NCI-H2196 treated with DMSO at 0.1 percent for 48 hours (cell line): ENCODE results near the gene AGAP3.

Experiments
- DNase-seq: peaks from one replicate; lab custom pipeline; 2025; ENCODE audit not compliant: unreplicated experiment; lab: John Stamatoyannopoulos, UW

Gene AGAP3

DNA sequence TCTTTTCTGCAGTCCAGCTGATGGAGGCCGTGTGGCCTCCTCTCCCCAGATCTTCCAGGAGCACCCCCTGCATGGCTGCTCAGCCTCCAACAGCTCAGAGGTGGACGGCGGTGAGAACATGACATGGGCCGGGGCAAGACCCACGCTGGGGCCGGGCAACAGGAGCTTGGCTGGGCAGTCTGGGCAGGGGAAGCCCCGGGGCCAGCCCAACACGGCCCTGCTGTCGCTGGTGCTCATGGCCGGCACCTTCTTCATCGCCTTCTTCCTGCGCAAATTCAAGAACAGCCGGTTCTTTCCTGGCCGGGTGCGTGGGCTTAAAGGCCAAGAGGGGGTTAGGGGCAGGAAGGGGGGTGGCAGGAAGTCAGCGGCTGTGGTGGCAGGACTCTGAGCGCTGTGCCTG lies 12.3 kb upstream of the AGAP3 start:
- no peak for DNase-seq

DNA sequence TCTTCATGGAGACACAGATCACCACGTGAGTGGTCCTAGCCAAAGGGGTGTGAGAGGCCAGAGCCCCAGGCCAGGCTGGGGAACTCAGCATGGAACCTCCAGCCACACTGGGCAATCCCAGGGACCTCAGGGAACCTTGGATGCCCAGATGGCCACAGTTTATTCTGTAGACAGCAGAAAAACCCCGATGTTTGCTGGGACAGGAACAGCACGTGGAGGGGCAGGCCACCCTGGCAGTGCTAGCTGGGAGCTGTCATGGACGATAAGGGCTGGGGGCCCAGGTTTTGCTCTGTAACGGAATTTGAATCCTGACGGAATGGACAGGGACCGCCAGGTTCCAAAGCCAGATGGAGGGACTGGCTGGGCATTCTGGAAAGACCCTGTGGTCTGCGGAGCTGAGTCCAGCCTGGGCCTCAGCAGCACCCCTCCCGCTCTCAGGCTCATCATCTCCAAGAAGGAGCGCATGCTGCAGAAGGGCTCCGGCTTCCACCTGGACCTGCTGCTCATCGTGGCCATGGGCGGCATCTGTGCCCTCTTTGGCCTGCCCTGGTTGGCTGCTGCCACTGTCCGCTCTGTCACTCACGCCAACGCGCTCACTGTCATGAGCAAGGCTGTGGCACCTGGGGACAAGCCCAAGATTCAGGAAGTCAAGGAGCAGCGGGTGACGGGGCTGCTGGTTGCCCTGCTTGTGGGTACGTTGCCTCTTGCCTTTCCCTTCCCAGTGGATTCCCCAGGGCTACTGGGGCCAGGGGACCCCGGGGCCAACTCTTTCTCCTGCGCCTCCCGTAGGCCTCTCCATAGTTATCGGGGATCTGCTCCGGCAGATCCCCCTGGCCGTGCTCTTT lies 11.2 kb upstream of the AGAP3 start:
- no peak for DNase-seq

DNA sequence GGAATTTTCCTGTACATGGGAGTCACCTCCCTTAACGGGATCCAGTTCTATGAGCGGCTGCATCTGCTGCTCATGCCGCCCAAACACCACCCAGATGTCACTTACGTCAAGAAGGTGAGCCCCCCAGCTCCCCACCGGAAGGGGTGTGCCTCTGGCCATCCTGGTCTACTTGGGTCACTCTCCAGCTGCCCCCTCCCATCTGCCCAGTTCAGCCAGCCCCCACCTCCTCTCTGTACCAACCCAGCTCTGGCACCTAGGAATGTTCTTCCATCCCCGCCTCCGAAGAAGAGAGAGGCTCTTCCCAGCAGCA lies 10.7 kb upstream of the AGAP3 start:
- no peak for DNase-seq

DNA sequence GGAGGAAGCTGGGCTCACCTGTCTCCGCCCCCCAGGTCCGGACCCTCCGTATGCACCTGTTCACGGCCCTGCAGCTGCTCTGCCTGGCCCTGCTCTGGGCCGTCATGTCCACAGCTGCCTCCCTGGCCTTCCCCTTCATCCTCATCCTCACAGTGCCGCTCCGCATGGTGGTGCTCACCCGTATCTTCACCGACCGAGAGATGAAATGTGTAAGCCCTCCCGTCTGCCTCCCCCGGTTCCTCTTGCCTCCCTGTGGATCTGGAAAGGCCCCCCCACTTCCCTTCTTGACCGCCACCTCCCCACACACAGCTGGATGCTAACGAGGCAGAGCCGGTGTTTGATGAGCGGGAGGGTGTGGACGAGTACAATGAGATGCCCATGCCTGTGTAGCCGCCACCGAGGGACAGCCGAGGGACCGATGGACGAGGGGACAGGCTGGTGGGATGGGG lies 10.3 kb upstream of the AGAP3 start:
- no peak for DNase-seq

DNA sequence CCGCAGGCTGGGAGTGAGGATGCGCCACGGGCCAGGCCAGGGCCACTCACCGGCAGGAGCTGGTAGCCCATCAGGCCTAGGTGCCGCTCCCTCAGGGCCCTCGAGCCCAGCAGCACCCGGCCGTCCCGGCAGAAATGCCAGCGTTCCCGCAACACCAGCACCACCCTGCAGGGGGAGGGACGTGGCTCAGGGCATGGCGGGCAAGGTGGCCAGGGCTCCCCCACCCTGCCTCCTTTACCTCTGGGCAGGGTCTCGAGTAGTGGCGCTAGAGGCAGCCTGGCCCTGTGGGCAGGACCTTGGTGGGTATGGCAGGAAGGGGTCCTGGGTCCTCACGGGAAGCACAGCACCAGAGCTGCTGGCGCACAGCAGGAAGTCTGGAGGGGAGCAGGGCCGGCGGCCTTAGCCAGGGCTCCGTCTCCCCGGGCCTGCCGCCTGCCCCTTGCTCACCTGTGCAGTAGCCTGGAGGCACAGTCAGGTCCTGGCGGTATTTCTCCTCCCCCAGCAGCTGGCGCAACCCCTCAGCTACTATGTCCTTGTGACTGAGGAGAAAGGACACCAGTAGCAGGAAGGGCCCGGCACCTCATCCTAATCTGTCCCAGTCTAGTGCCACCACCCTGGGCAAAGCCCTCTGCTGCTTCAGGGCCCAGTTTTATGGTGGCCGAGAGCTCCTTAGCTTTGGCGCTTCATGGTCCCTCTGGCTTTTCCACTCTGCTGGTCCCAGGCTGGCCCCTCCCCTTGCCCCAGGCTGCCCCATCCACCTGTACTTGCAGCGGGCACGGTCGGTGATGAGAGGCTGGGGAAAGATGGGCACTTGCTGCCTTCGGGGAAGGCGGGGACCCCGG lies 9.2 kb upstream of the AGAP3 start:
- no peak for DNase-seq

DNA sequence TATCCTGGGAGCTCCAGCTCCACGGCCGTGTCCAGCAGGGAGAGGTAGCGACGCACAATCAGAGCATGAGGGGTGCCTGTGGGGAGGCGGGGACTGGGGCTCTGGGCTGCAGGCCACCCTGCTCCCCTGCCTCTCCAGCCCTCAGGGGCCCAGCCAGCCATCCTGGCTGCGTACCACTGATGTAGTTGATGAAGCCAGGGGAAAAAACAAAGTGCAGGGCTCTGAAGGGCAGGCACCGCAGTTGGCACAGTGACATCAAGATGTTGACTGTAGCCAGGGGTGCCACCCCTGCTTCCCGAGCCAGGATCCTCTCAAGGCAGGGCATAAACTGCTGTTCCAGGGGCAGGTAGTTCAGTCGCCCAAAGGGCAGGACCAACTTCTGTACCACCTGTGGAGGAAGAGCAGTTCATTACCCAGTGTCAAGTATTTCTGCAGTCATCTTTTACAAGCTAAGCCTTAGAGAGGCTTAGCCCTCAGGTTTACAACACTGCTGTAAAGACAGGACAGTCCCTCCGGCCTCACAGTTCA lies 8.5 kb upstream of the AGAP3 start:
- no peak for DNase-seq

DNA sequence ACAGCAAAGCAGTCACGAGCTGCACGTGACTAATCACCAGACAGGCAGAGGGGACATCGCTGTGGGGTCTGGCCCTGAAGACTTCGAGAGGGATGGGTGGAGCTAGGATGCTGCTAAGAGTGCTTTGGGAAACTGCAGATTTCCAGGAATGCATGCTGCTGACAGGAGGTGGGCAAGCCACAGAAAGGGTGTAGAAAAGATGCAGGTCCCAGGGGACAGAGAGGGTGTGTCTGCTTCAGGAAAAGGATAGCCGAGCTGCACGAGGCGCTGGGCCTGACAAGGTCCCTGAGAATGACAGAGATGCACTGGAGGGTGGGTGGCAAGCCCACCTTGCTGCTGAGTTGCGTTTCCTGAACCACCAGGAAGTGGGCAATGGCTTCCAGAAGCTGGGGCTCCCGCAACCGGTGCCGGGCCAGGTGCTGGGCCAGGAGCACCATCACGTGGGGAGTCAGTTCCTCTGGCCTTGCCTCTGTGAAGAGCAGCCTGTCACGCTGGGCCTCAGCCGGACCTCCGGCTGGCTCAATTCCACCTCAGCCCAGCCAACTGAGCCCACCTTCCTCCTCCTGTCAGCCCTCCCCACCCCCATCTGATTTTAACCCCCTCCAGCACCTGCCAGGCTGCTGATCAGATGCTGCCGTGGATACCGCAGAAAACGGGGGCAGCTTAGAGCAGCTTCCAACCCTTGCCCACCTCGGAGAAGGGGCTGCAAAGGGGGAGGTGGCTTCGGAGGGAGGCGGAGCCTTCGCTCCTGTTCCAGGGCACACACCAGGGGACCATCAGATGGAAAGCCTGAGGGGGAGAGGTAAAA lies 7.8 kb upstream of the AGAP3 start:
- DNase-seq: no peak

DNA sequence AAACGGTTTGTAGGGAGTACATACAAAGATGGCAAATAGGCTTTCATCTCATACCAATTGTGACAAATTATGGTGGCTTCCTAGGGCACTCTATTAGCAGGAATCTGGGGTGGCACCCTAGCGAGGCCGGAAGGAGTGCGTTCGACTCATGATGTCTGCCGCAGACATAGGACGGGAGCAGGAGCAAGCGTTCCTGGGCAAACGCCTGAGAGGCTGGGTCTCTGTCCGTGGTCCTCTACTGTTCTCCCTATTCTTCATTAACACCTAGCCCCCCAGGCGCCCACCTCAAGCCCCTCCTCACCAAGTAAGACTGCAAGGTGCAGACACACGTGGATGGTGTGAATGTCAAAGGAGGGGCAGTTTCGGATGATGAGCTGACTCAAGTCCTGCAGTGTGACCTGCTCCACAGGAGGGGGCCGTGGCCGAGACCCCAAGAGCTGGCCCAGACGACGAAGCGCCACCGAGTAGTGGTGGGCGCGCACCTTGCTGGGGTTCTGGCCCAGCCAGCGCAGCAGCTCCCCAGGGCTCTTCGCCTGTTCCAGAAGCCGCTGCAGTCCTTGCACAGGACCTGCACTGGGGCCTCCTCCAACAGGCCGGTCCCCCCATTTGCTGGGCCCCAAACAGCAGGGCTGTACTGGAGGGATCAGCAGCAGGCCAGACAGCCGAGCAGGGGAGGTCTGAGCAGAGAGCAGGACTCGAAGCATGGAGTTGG lies 6.9 kb upstream of the AGAP3 start:
- DNase-seq: no peak

DNA sequence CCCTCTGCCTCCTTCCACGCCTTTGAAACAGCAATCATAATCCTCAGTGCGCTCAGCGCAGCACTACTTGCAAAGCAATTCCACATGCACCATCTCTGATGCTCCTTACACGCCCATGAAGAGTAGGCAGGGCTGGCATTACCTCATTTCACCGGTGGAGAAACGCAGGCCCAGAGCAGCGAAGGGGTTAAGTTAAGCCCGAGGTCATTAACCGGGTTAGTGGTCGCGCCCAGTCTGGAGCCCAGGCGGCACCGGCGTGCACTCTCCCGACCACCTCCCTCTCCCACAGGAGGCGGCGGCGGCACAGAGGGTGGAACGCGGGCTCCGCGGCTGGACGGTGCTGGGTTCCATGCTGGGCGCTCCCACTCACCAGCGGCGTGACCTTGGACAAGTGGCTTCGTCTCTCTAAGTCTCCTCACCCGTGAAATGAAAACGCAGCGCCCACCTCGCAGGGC lies 6.2 kb upstream of the AGAP3 start:
- DNase-seq: no peak

DNA sequence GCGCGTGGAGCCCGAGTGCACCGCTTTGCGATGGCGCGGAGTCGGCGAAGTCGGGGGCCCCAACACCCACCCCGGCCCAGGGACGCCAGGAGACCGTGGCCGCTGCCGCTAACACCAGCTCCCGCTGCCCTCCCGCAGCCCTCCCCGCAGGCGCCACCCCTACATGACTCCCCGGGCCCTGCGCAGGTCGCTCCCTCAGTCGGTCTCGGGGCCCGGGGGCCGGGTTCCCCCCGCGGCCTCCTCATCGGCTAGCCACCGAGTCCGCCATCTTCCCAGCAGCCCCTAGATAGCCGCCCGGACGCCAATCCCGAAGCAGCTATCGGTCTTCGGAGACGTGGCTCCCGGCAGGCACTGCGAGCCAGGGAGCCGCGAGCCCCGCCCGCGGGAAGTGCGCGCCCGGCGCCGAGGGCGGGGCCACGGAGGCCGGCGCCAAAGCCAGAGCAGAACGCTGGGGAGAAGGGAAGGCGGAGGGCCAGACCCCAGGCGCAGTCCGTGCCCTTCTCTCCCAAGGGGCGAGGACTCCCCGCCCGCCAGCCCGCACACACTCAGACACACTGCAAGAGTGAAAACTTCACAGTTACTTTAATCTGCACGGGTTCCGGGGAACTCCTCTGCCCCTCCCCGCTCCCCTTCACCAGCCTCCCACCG lies 5.6 kb upstream of the AGAP3 start, which contains the start of gene FASTK:
Gene FASTK (minus strand): TSS at position 288 of the 648 bp plus-strand sequence. CDS start 43 bp downstream, at position 245.
- peak; percentile 49 for DNase-seq

DNA sequence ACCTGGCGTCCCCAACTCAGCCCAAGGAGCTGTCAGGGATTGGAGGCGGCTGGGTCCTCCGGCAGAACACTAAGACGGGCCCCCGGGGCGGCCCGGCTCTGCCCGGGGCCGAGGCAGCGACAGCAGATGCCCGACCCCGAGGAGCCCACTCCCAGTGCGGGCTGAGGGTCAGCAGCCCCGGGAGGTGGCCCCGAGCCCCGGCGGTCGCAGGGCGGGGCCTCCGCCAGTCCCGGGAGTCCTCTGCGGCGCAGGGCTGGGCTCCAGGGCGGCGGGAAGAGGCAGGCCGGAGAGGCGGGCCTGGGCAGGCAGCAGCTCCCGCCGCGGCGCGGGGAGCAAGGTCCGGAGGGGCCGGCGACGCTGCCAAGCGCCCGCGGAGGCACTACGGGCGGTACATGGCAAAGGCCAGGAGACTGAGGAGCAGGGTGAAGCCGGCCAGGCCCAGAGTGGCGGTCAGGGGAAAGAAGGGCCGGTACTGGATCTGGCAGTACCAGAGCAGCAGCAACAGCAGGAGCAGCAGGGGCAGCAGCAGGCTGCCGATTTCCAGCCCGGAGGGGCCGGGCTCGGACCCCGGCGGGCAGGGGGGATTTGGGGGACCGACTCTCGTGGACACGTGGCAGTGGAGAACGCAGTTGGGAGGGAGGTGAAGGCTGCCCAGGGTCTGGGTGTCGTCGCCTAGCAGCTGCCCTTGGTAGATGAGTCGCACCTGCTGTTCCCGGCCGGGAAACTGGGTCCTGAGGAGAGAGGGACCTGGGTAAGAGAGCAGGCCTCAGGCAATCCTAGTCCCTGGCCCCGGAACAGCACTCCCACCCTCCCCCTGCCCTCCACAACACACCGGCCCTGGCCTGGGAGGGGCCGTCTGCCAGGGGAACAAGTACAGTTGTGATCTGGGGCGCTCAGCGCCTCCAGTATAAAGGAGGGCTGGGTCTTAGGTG lies 4.8 kb upstream of the AGAP3 start:
- no peak for DNase-seq

DNA sequence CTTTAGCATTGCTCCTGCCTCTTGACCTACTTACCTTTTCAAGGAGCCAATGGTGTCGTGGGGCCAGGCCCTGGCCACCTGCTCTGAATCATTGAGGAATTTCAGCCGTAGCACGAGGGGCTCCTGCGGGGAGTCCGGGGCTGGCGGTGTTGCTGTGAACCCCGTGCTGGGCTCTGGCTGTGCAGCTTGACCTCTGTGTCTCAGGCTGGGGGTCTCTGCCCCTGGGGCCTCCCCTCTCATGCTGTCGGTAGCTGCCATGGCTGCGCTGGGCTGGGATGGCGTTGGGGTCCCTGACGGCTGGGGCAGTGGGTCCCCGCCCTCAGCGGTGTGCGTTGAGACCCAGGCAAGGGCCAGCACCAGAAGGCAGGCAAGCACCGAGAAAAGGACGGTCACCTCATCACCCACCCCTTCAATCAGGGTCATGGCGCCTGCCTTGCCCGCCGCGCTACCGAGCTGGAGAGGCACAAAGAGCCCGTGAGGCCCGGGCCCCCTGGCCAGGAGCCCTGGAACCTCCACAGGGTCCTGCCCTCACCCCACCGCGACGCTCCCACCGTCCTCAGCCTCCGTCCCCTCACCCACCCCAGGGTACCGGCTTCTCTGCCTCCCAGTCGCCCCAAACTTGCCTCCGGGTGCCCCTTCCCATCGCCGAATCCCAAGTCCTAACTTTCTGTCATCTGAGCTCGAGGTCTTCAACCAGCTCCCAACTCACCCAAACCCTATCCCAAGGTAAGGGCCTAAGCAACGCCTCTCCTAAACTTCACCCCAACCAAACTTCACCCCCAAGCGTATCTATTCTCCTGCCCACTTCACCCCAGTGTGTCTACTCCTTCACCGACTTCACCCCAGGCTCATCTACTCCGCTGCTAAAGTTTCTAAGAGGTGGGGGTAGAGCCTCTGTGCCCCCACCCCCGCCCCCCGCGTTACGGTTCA lies 3.9 kb upstream of the AGAP3 start:
- DNase-seq: no peak

DNA sequence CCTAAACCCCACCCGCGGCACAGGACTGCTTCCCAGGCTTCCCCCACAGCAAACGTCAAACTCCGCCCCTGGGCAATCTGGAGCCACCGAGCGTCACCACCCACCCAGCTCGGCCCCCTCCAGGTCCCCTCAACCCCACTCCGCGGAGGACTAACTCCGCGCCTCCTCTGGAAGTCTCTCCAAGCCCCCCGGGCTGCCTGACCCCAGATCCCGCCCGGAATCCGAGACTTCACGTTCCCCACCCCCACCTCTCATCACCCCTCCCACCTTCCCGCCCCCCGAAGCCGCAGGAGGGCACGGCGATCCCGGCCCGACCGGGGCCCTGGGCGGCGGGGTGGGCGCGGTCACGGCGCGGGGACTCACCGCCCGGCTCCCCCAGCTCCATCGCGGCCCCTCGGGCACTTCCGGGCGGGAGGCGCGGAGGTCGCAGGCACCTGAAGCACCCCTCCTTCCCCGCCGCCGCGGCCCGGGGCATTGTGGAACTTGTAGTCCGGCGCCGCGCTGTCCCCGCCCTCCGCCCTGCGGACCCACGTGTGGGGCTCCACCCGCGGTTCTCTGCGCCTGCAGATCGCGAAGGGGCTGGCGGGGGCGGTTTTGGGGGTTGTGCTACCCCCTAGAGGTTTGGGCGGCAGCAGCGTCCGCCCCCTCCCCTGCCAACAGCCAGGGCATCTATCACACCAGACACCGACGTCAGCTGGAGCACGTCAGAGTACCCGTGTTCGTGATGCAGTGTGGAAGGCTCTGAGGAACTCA lies 3.0 kb upstream of the AGAP3 start, which contains the start of gene TMUB1:
Gene TMUB1 (minus strand): TSS at position 423 of the 753 bp plus-strand sequence. CDS start 930 bp downstream, outside the sequence.
- peak; percentile 6 for DNase-seq

DNA sequence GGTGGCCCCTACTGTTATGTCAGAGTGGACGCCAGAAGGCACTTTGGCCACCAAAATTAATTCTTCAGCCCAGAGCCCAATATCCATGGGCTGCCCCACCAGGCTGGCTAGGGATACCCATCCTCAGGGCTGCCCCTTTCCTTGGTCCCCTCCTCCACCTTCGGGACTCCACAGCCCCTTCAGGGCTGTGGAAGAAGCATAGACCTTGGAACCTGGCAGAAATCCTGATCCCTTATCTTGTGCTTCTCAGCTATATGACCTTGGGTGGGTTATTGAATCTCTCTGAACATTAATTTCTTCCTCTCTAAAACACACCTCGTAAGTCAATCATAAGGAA lies 2.5 kb upstream of the AGAP3 start:
- no peak for DNase-seq

DNA sequence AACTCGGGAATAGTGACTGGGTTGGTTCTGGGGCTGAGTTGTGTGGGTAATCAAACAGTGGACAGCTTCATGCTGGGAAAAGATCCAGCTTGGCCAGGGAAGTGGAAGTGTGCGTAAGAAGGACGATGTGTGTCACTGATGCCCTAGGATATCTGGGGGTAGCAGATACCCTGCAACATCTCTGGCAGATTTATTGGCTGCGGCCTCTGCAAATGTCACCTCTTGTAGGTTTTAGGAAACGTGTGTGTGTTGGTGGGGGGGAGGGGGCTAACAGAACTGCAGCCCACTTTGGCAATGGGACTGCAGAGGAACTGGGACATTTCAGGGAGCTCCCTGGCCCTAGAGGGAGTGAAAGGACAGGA lies 965 bp upstream of the AGAP3 start:
- no peak for DNase-seq

DNA sequence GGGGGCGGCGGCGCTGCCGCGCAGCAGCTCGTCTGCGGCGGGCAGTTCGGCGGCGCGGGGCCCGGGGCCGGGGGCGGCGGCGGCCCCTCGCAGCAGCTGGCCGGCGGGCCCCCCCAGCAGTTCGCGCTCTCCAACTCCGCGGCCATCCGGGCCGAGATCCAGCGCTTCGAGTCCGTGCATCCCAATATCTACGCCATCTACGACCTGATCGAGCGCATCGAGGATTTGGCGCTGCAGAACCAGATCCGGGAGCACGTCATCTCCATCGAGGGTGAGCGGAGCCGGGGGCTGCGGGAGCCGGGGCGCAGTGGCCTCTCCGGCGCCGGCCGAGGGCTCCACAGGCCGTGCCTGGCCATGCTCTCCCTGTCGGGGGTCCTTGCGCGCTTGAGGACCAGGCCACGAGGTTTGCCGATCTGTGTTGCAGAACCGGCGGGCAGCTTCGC lies 548 bp downstream of the AGAP3 start:
- DNase-seq: no peak
